ENCODE measurements around the gene SLC35F3. TPM values are rescaled to one million over a fixed set of nuclear protein-coding genes. Genes with fewer than 3 reads are reported as not detected.

The SLC35F3 gene
- total RNA-seq, 1 experiment from 2014 or later: 22.7 TPM

GRCh38 chr1:234135501-234135900 lies 231.0 kb downstream of the SLC35F3 start:
- CTCF ChIA-PET: no interaction called here

DNA sequence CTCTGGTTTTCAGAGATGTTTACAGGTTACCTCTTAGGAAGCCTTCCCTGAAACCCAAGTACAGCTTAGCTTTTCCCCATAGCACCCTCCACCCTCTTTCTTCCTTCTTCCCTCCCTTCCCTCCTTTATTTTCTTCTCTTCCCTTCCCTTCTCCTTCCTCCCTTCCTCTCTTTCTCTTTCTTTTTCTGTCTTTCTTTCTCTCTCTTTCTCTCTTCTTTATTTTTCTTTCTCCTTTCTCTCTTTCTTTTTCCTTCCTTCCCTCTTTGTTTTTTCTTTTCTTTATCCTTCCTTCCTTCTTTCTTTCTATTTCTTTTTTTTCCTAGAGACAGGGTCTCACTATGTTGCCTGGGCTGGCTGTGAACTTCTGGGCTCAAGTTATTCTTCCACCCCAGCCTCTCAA lies 231.6 kb downstream of the SLC35F3 start:
- no peak for DNase-seq (ENCODE audit: low spot score)

More at GRCh38 chr1:234135501-234135900, 231.0 kb downstream of the SLC35F3 start:
- POLR2A ChIA-PET (ENCODE audit: low non-redundant PET): no interaction called here
- Histone ChIP-seq H3K4me1 (ENCODE audit: insufficient read depth, low read length, poor library complexity, severe bottlenecking) (no peaks in the 10 kb centered on the region), H3K27ac (ENCODE audit: low read depth, low read length, poor library complexity, severe bottlenecking) (no peak overlapping the region), H3K4me3 (ENCODE audit: low read depth, low read length, poor library complexity, severe bottlenecking) (no peak overlapping the region), H3K9me3 (ENCODE audit: low read depth, low read length, poor library complexity, severe bottlenecking) (no peaks in the 10 kb centered on the region), H3K27me3 (replicated peaks; ENCODE audit: insufficient read depth, low read depth, low read length, poor library complexity) (no peaks in the 10 kb centered on the region), H3K36me3 (ENCODE audit: insufficient read depth, low read length, poor library complexity, severe bottlenecking) (no peaks in the 10 kb centered on the region)
- no peak for TF ChIP-seq CTCF (conservative IDR thresholded peaks at IDR 0.05; ENCODE audit: low read depth, low read length)
- no peak for TF ChIP-seq EZH2 (IDR thresholded peaks at IDR 0.05; ENCODE audit: borderline replicate concordance, low read depth, low read length, poor library complexity, severe bottlenecking)
- intact Hi-C loops (cut with micrococcal nuclease; ENCODE audit: unreplicated experiment): no loop called here
- BruUV-seq (replicated peaks): no TSS peak
- DNase-seq (ENCODE audit: low spot score): no peak

DNA sequence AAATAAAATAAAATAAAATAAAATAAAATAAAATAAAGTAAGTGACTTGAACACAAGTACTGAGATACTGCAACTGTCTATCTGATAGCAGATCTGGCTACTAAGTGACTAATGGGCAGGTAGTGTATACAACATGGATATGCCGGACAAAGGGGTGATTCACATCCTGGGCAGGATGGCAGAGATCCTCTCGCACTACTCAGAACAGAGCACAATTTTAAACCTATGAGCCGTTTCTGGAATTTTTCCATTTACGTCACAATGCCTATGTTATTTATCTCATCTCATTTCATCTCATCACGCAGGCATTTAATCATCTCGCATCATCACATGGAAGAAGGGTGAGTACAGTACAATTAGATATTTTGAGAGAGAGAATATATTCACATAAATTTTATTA lies 235.5 kb downstream of the SLC35F3 start:
- Histone ChIP-seq H3K36me3 (ENCODE audit: insufficient read depth, low read length, poor library complexity, severe bottlenecking) (no peaks in the 10 kb centered on the region), H3K4me1 (ENCODE audit: insufficient read depth, low read length, poor library complexity, severe bottlenecking) (no peaks in the 10 kb centered on the region), H3K4me3 (ENCODE audit: low read depth, low read length, poor library complexity, severe bottlenecking) (no peak overlapping the region), H3K27ac (ENCODE audit: low read depth, low read length, poor library complexity, severe bottlenecking) (no peak overlapping the region), H3K9me3 (ENCODE audit: low read depth, low read length, poor library complexity, severe bottlenecking) (no peaks in the 10 kb centered on the region), H3K27me3 (replicated peaks; ENCODE audit: insufficient read depth, low read depth, low read length, poor library complexity) (no peaks in the 10 kb centered on the region)
- no peak for DNase-seq (ENCODE audit: low spot score)
- BruUV-seq (replicated peaks): no TSS peak
- ChIA-PET CTCF (no interaction called here), POLR2A (ENCODE audit: low non-redundant PET) (no interaction called here)
- intact Hi-C loops (cut with micrococcal nuclease; ENCODE audit: unreplicated experiment): no loop called here
- no peak for TF ChIP-seq EZH2 (IDR thresholded peaks at IDR 0.05; ENCODE audit: borderline replicate concordance, low read depth, low read length, poor library complexity, severe bottlenecking)
- TF ChIP-seq CTCF (conservative IDR thresholded peaks at IDR 0.05; ENCODE audit: low read depth, low read length): no peak

More for the DNA sequence above, 231.6 kb downstream of the SLC35F3 start:
- BruUV-seq (replicated peaks): no TSS peak
- Histone ChIP-seq H3K4me3 (ENCODE audit: low read depth, low read length, poor library complexity, severe bottlenecking) (no peak overlapping the region), H3K9me3 (ENCODE audit: low read depth, low read length, poor library complexity, severe bottlenecking) (no peaks in the 10 kb centered on the region), H3K36me3 (ENCODE audit: insufficient read depth, low read length, poor library complexity, severe bottlenecking) (no peaks in the 10 kb centered on the region), H3K27me3 (replicated peaks; ENCODE audit: insufficient read depth, low read depth, low read length, poor library complexity) (no peaks in the 10 kb centered on the region), H3K4me1 (ENCODE audit: insufficient read depth, low read length, poor library complexity, severe bottlenecking) (no peaks in the 10 kb centered on the region), H3K27ac (ENCODE audit: low read depth, low read length, poor library complexity, severe bottlenecking) (no peak overlapping the region)
- TF ChIP-seq EZH2 (IDR thresholded peaks at IDR 0.05; ENCODE audit: borderline replicate concordance, low read depth, low read length, poor library complexity, severe bottlenecking) (no peak), CTCF (conservative IDR thresholded peaks at IDR 0.05; ENCODE audit: low read depth, low read length) (no peak)
- POLR2A ChIA-PET (ENCODE audit: low non-redundant PET): no interaction called here
- CTCF ChIA-PET: no interaction called here
- intact Hi-C loops (cut with micrococcal nuclease; ENCODE audit: unreplicated experiment): no loop called here
